ENCODE results near the gene BBS9.

GRCh38 chr7:33137103-33137502 is 7.7 kb downstream of the BBS9 start:
- TF ChIP-seq CTCF (IDR thresholded peaks at IDR 0.05) (no peak), POLR2AphosphoS5 (IDR thresholded peaks at IDR 0.05) (no peak), POLR2A (IDR thresholded peaks at IDR 0.05) (no peak)
